AG04450 (cell line): Measurements from ENCODE around the gene ANKRD53. TPM values are rescaled to one million over a fixed set of nuclear protein-coding genes. Genes with fewer than 3 reads are reported as not detected.

Source experiments
- CTCF ChIA-PET: fragments of 300-600, 350-600 bp; formaldehyde crosslinking; extraction: SDS; loops from one replicate; lab custom pipeline; 2022; ENCODE audit warnings: antibody characterized with exemption, inconsistent platforms; lab: Charles Lee
- POLR2A ChIA-PET: fragments of 350-600 bp; formaldehyde crosslinking; extraction: SDS; loops from one replicate; lab custom pipeline; 2021; ENCODE audit warnings: antibody characterized with exemption, inconsistent platforms; lab: Yijun Ruan, JAX
- DNase-seq: peaks from one replicate; pipeline ENCODE4 v3.0.0-alpha.2; 2011; ENCODE audit warnings: low read depth, low spot score
- H3K27ac ChIP-seq: one replicate; pipeline ENCODE4 v1.5.1; 2012; ENCODE audit warnings: low read depth, low read length, control low read depth
- H3K27me3 ChIP-seq: one replicate; pipeline ENCODE4 v1.6.0; 2012; ENCODE audit warnings: low read length; ENCODE audit not compliant: control insufficient read depth, insufficient read depth
- H3K4me3 ChIP-seq: 2 replicates; pipeline ENCODE4 v1.5.1; 2011; ENCODE audit warnings: mild to moderate bottlenecking, low read depth, low read length, control low read depth
- H3K9me3 ChIP-seq: 2 replicates; pipeline ENCODE4 v1.5.1; 2012; ENCODE audit warnings: low read length; ENCODE audit not compliant: control insufficient read depth, insufficient read depth
- polyA plus RNA-seq: library from polyadenylated mRNA; depleted of rRNA; stranded (reverse); fragments of >200 nt; gene quantifications from 2 replicates; pipeline ENCODE4 v1.2.3, GENCODE V29; 2011
- TF ChIP-seq, protein P1 (sequence below): IDR thresholded peaks from 2 replicates; pipeline ENCODE4 v1.5.1; 2011; ENCODE audit warnings: low read depth, low read length, control low read depth, inconsistent platforms

Gene ANKRD53
- polyA plus RNA-seq, 1 experiment = 0.72 TPM

- no peaks in the 10 kb centered on the region for H3K27me3 ChIP-seq
- TF ChIP-seq, protein P1, sequence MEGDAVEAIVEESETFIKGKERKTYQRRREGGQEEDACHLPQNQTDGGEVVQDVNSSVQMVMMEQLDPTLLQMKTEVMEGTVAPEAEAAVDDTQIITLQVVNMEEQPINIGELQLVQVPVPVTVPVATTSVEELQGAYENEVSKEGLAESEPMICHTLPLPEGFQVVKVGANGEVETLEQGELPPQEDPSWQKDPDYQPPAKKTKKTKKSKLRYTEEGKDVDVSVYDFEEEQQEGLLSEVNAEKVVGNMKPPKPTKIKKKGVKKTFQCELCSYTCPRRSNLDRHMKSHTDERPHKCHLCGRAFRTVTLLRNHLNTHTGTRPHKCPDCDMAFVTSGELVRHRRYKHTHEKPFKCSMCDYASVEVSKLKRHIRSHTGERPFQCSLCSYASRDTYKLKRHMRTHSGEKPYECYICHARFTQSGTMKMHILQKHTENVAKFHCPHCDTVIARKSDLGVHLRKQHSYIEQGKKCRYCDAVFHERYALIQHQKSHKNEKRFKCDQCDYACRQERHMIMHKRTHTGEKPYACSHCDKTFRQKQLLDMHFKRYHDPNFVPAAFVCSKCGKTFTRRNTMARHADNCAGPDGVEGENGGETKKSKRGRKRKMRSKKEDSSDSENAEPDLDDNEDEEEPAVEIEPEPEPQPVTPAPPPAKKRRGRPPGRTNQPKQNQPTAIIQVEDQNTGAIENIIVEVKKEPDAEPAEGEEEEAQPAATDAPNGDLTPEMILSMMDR = no peak
- no peak for DNase-seq
- H3K4me3 ChIP-seq = no peak overlapping the region
- ChIA-PET CTCF (no interaction called here), POLR2A (no interaction called here)
- H3K27ac ChIP-seq = no peak overlapping the region
- no peaks in the 10 kb centered on the region for H3K9me3 ChIP-seq
Measured at GRCh38 chr2:70987386-70987785, 9.0 kb downstream of the ANKRD53 start.

DNA sequence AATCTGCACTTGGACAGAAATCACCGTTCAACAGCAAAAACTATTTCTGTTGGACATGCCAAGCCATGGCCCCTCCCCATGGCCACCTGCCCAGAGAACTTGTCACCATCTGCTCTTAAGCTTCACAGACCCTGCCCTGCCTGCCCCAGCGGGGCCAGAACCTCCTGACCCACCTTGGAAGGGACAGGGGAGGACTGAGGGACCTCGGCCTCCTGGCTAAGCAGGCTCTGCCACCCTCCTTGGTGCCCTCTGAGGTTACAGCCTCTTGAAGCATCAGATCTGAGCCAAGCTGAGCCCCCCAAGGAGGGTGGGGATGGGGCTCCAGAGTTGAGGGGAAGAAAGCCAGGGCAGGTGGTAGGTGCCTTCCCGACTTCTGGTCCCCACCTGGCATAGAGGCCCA is 9.7 kb downstream of the ANKRD53 start:
- no peak overlapping the region for H3K27ac ChIP-seq
- ChIA-PET CTCF (no interaction called here), POLR2A (no interaction called here)
- TF ChIP-seq, protein P1 = no peak
- H3K27me3 ChIP-seq = no peaks in the 10 kb centered on the region
- DNase-seq = no peak
- no peaks in the 10 kb centered on the region for H3K9me3 ChIP-seq
- no peak overlapping the region for H3K4me3 ChIP-seq

- ChIA-PET CTCF (interaction anchor here (1.1 kb wide), 1 partner anchor 12 kb away, joined by 3 read pairs; no protein-coding TSS in a partner anchor), POLR2A (no interaction called here)
- Histone ChIP-seq H3K27ac (no peak overlapping the region), H3K9me3 (no peaks in the 10 kb centered on the region), H3K27me3 (no peaks in the 10 kb centered on the region), H3K4me3 (no peak overlapping the region)
- TF ChIP-seq, protein P1 = no peak
- DNase-seq = no peak
Measured at GRCh38 chr2:70988726-70989648, 10.6 kb downstream of the ANKRD53 start.

- POLR2A ChIA-PET = no interaction called here
- CTCF ChIA-PET = no interaction called here
- H3K4me3 ChIP-seq = no peak overlapping the region
- DNase-seq = no peak
- H3K9me3 ChIP-seq = no peaks in the 10 kb centered on the region; the same call in 1 of the 2 replicates
- TF ChIP-seq, protein P1 = no peak
- H3K27me3 ChIP-seq = no peaks in the 10 kb centered on the region
- no peak overlapping the region for H3K27ac ChIP-seq
Measured at GRCh38 chr2:70990216-70990615, 11.8 kb downstream of the ANKRD53 start.

DNA sequence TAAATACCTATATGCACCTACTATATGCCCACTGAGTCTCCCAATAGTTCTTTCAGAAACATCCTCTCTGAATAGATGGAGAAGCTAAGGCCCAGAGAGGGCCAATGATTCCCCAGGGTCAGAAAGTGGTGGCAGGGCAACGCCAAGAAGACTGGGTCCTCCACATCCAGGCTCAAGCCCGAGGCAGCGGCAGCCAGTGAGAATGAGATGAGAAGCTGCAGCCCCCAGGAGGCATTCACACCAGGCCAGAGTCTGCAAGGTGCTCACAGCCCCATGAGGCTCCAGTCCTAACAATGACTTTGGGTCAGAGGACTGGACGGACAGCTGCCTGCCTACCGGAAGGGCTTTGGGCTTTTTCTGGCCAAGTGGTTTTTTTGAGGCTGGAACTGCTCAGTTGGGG is 12.7 kb downstream of the ANKRD53 start:
- POLR2A ChIA-PET = no interaction called here
- CTCF ChIA-PET = interaction anchor here (2.8 kb wide), 1 partner anchor 11 kb away, joined by 14 read pairs; no protein-coding TSS in a partner anchor
- DNase-seq = no peak
- no peak overlapping the region for H3K4me3 ChIP-seq
- H3K9me3 ChIP-seq = no peaks in the 10 kb centered on the region; the same call in 1 of the 2 replicates
- H3K27ac ChIP-seq = no peak overlapping the region
- H3K27me3 ChIP-seq = no peaks in the 10 kb centered on the region
- TF ChIP-seq, protein P1 = no peak
